SK-N-SH (cell line): ENCODE results near the gene BRD2. TPM values are rescaled to one million over a fixed set of nuclear protein-coding genes. Genes with fewer than 3 reads are reported as not detected.

ENCODE experiments used
- CTCF ChIA-PET: fragments of 300-600, 350-600 bp; formaldehyde crosslinking; extraction: SDS; loops from one replicate; lab custom pipeline; 2021; lab: Yijun Ruan, JAX
- POLR2A ChIA-PET: fragments of 350-600 bp; sonication (Branson Sonifier 250); formaldehyde crosslinking; extraction: SDS; loops from one replicate; lab custom pipeline; 2020; ENCODE audit warnings: antibody characterized with exemption, inconsistent platforms; lab: Yijun Ruan, JAX
- DNase-seq: peaks from one replicate; pipeline ENCODE4 v3.0.0; 2012
- H2AFZ ChIP-seq: fragments of 200-600 bp; sonication (generic); 2 replicates; pipeline ENCODE4 v1.8.1; 2016; ENCODE audit warnings: antibody characterized with exemption, mild to moderate bottlenecking, low read depth
- H3F3A ChIP-seq: fragments of 200-600 bp; sonication (generic); replicated peaks from 2 replicates; pipeline ENCODE3; 2016; ENCODE audit warnings: antibody characterized with exemption, mild to moderate bottlenecking; ENCODE audit not compliant: insufficient read depth
- H3K27ac ChIP-seq, 2 experiments: fragments of 200-500 bp in 1 of 2; fragments of 200-600 bp in 1 of 2; sonication (Bioruptor generic) in 1 of 2; sonication (generic), shearing (Covaris generic) in 1 of 2; 2 replicates each; pipeline versions ENCODE4 v1.5.1 to v1.6.1; 2014 to 2016; ENCODE audit warnings: low read depth in 2 of 2, inconsistent platforms in 1 of 2, low read length in 1 of 2, mild to moderate bottlenecking in 1 of 2, mixed read lengths in 1 of 2
- H3K27me3 ChIP-seq: fragments of 200-600 bp; sonication (generic), shearing (Covaris generic); 2 replicates; pipeline ENCODE4 v1.6.1; 2016; ENCODE audit warnings: mixed run types; ENCODE audit not compliant: insufficient read depth
- H3K36me3 ChIP-seq, 2 experiments: fragments of 200-500 bp in 1 of 2; fragments of 200-600 bp in 1 of 2; sonication (Bioruptor generic) in 1 of 2; sonication (generic) in 1 of 2; replicated peaks in 1 of 2; 2 replicates each; pipeline versions ENCODE3 to v1.5.1; 2014 to 2016; ENCODE audit warnings: low read length in 1 of 2, mild to moderate bottlenecking in 1 of 2; ENCODE audit not compliant: insufficient read depth in 2 of 2, control insufficient read depth in 1 of 2
- H3K4me1 ChIP-seq, 2 experiments: fragments of 200-500 bp in 1 of 2; fragments of 200-600 bp in 1 of 2; sonication (Bioruptor generic) in 1 of 2; sonication (generic), shearing (Covaris generic) in 1 of 2; 2 replicates each; pipeline versions ENCODE4 v1.5.1 to v1.6.1; 2014 to 2016; ENCODE audit warnings: low read depth in 1 of 2, low read length in 1 of 2, mixed run types in 1 of 2; ENCODE audit not compliant: insufficient read depth in 2 of 2, control insufficient read depth in 1 of 2
- H3K4me2 ChIP-seq: fragments of 200-600 bp; sonication (generic), shearing (Covaris generic); 2 replicates; pipeline ENCODE4 v1.6.1; 2017; ENCODE audit warnings: mixed run types
- H3K4me3 ChIP-seq, 2 experiments: fragments of 200-500 bp in 1 of 2; fragments of 200-600 bp in 1 of 2; sonication (Bioruptor generic) in 1 of 2; sonication (generic), shearing (Covaris generic) in 1 of 2; 2 replicates each; pipeline versions ENCODE4 v1.5.1 to v1.8.1; 2014 to 2016; ENCODE audit warnings: low read depth in 2 of 2, inconsistent platforms in 1 of 2, low read length in 1 of 2, mild to moderate bottlenecking in 1 of 2, mixed read lengths in 1 of 2, moderate library complexity in 1 of 2
- H3K79me2 ChIP-seq: fragments of 200-600 bp; sonication (generic); 2 replicates; pipeline ENCODE4 v1.8.1; 2017; ENCODE audit warnings: mild to moderate bottlenecking; ENCODE audit not compliant: insufficient read depth
- H3K9ac ChIP-seq: fragments of 200-600 bp; sonication (generic); 2 replicates; pipeline ENCODE4 v1.6.1; 2017; ENCODE audit warnings: mixed run types
- H3K9me2 ChIP-seq: fragments of 200-600 bp; sonication (generic); 2 replicates; pipeline ENCODE4 v1.6.1; 2017; ENCODE audit warnings: mixed run types
- H3K9me3 ChIP-seq: fragments of 200-600 bp; sonication (generic); 2 replicates; pipeline ENCODE4 v1.6.1; 2017; ENCODE audit warnings: mixed run types, mild to moderate bottlenecking, moderate library complexity
- H4K20me1 ChIP-seq: fragments of 200-600 bp; sonication (generic); 2 replicates; pipeline ENCODE4 v1.6.1; 2017; ENCODE audit warnings: mild to moderate bottlenecking, mixed run types; ENCODE audit not compliant: insufficient read depth
- CHD2 ChIP-seq: fragments of 150-350 bp; IDR thresholded peaks from 2 replicates; pipeline ENCODE4 v1.6.1; 2018; ENCODE audit warnings: low read length; ENCODE audit not compliant: partially characterized antibody
- EP300 ChIP-seq, 2 experiments: IDR thresholded peaks; 2 replicates each; pipeline versions ENCODE4 v1.4.0 to v1.6.1; 2012; ENCODE audit warnings: borderline replicate concordance in 1 of 2, low read depth in 1 of 2, low read length in 1 of 2
- EZH2phosphoT487 ChIP-seq: fragments of 200-600 bp; sonication (generic); IDR thresholded peaks from 2 replicates; pipeline ENCODE4 v1.6.1; 2017; ENCODE audit warnings: low read depth, mixed run types, mild to moderate bottlenecking, antibody characterized with exemption, moderate library complexity, borderline replicate concordance
- FOSL2 ChIP-seq: IDR thresholded peaks from 2 replicates; pipeline ENCODE4 v1.4.0; 2012; ENCODE audit warnings: low read depth, mild to moderate bottlenecking, moderate library complexity, borderline replicate concordance
- GABPA ChIP-seq: IDR thresholded peaks from 2 replicates; pipeline ENCODE4 v1.4.0; 2012; ENCODE audit warnings: low read depth, mild to moderate bottlenecking
- GATA2 ChIP-seq: sonication (generic); formaldehyde crosslinking; IDR thresholded peaks from 2 replicates; pipeline ENCODE4 v1.5.0; 2020; ENCODE audit warnings: mild to moderate bottlenecking, missing genetic modification reagents
- MXI1 ChIP-seq: IDR thresholded peaks from 2 replicates; pipeline ENCODE4 v1.6.1; 2012; ENCODE audit warnings: mild to moderate bottlenecking, low read depth, low read length, improper control_type of control experiment
- RAD21 ChIP-seq: IDR thresholded peaks from 2 replicates; pipeline ENCODE4 v1.6.1; 2012; ENCODE audit warnings: mild to moderate bottlenecking, low read length
- RCOR1 ChIP-seq: fragments of 150-350 bp; IDR thresholded peaks from 2 replicates; pipeline ENCODE4 v1.6.1; 2017; ENCODE audit warnings: antibody characterized with exemption, low read length
- RXRA ChIP-seq: IDR thresholded peaks from 2 replicates; pipeline ENCODE4 v1.4.0; 2012; ENCODE audit warnings: low read depth, mild to moderate bottlenecking, borderline replicate concordance
- TCF12 ChIP-seq: IDR thresholded peaks from 2 replicates; pipeline ENCODE4 v1.4.0; 2012
- WGBS: methylation state at CpG from one replicate; pipeline ENCODE4 v1.1.6; 2017; ENCODE audit warnings: low lambda C conversion rate; 5-methylcytosine and 5-hydroxymethylcytosine counted together
- polyA plus RNA-seq, 3 experiments: library from polyadenylated mRNA; depleted of rRNA; stranded (reverse); fragments of >200 nt; gene quantifications; 2 replicates each; pipeline ENCODE4 v1.2.3, GENCODE V29; 2012
- TF ChIP-seq, protein P1 (sequence below): IDR thresholded peaks from 2 replicates; pipeline ENCODE4 v1.6.1; 2012; ENCODE audit warnings: mild to moderate bottlenecking, low read depth, low read length, moderate library complexity
- TF ChIP-seq, protein P2 (sequence below): IDR thresholded peaks from 2 replicates; pipeline ENCODE4; 2012
- TF ChIP-seq, protein P3 (sequence below): IDR thresholded peaks from 2 replicates; pipeline ENCODE4 v1.4.0; 2012; ENCODE audit warnings: low read depth, borderline replicate concordance

BRD2 gene
- polyA plus RNA-seq, 1 of the 3 experiments (the other 2 are of a cell fraction), result 104 TPM

DNA sequence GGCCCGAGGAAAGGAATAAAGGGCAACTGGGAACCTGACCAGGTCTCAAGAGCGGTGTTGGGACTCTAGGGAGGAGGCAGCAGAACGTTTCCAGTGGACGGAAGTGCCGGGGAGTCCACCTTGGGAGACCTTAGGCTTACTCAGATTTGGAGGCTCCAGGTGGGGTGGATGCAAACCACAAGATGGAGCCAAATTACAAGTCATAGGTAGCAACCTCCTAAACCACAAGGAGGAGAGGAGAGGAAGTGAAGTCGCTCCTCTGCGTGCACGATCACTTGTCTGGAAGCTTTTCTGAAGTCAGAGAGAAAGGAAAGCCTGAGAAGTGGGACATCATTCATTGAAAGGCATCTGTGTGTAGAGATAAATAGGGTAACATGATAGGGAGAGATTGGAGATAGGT lies 31.7 kb downstream of the BRD2 start:
- H4K20me1 ChIP-seq, result no peaks in the 10 kb centered on the region
- DNase-seq, result no peak
- 75% methylated on average over 8 of the region's 8 CpGs for WGBS
- H3F3A ChIP-seq, result no peaks in the 10 kb centered on the region
- no peaks in the 10 kb centered on the region; the same call in 1 of the 2 replicates for H3K9me3 ChIP-seq
- H3K9ac ChIP-seq, result no peak overlapping the region
- no peak overlapping the region for H3K4me2 ChIP-seq
- no peaks in the 10 kb centered on the region for H3K79me2 ChIP-seq
- ChIA-PET CTCF (interaction anchor here (0.9 to 9.2 kb wide), 7 partner anchors 14 to 248 kb away, joined by 3 to 71 read pairs (median 6); no protein-coding TSS in a partner anchor), POLR2A (interaction anchor here (1.3 kb wide), 1 partner anchor 28 kb away, joined by 5 read pairs; no protein-coding TSS in a partner anchor)
- H3K27me3 ChIP-seq, result peaks cover 35% of the 10 kb centered on the region
- H3K4me3 ChIP-seq, result no peak overlapping the region
- TF ChIP-seq, protein P1, sequence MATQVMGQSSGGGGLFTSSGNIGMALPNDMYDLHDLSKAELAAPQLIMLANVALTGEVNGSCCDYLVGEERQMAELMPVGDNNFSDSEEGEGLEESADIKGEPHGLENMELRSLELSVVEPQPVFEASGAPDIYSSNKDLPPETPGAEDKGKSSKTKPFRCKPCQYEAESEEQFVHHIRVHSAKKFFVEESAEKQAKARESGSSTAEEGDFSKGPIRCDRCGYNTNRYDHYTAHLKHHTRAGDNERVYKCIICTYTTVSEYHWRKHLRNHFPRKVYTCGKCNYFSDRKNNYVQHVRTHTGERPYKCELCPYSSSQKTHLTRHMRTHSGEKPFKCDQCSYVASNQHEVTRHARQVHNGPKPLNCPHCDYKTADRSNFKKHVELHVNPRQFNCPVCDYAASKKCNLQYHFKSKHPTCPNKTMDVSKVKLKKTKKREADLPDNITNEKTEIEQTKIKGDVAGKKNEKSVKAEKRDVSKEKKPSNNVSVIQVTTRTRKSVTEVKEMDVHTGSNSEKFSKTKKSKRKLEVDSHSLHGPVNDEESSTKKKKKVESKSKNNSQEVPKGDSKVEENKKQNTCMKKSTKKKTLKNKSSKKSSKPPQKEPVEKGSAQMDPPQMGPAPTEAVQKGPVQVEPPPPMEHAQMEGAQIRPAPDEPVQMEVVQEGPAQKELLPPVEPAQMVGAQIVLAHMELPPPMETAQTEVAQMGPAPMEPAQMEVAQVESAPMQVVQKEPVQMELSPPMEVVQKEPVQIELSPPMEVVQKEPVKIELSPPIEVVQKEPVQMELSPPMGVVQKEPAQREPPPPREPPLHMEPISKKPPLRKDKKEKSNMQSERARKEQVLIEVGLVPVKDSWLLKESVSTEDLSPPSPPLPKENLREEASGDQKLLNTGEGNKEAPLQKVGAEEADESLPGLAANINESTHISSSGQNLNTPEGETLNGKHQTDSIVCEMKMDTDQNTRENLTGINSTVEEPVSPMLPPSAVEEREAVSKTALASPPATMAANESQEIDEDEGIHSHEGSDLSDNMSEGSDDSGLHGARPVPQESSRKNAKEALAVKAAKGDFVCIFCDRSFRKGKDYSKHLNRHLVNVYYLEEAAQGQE, result no peak
- peak; percentile 32; the same call in 1 of the 2 replicates for TF ChIP-seq RAD21
- H3K4me1 ChIP-seq, result peaks cover 0 to 16% of the 10 kb centered on the region in 2 experiments; a peak in 1 of 4 replicates
- no peaks in the 10 kb centered on the region for H3K36me3 ChIP-seq
- H2AFZ ChIP-seq, result no peak overlapping the region
- no peaks in the 10 kb centered on the region for H3K9me2 ChIP-seq
- H3K27ac ChIP-seq, result no peak overlapping the region

DNA sequence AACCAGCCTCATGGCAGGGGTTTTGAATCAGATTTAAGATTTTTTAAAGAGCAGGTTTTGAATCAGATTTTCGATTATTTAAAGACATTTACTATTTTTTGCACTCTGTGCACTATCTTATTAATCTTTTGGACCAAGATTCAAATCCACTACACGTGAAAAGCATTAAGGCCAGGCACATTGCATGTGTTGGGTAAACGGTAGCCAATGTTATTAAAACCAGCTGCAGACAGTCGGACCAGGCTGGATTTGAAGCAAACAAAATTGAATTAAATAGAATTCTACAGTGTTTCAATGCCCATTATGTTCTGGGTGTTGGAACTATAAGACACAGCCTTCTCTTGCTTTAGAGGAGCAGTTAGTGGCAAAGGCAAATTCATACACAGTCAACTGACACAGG lies 33.3 kb downstream of the BRD2 start:
- WGBS, result 8% methylated on average over 4 of the region's 4 CpGs

More for the DNA sequence above, 33.3 kb downstream of the BRD2 start:
- TF ChIP-seq GABPA (no peak), RCOR1 (peak; percentile 85), TCF12 (no peak), EZH2phosphoT487 (no peak), CHD2 (peak; percentile 61), MXI1 (peak; percentile 71; the same call in 1 of the 2 replicates), GATA2 (peak; percentile 71), EP300 (IDR thresholded peaks at IDR 0.05; ENCODE audit: borderline replicate concordance in 1 of 2, low read depth in 1 of 2, low read length in 1 of 2) (peak in 1 of 2 experiments; percentile 62; a peak in 1 of 4 replicates), FOSL2 (no peak), RXRA (no peak)
- TF ChIP-seq, protein P2, sequence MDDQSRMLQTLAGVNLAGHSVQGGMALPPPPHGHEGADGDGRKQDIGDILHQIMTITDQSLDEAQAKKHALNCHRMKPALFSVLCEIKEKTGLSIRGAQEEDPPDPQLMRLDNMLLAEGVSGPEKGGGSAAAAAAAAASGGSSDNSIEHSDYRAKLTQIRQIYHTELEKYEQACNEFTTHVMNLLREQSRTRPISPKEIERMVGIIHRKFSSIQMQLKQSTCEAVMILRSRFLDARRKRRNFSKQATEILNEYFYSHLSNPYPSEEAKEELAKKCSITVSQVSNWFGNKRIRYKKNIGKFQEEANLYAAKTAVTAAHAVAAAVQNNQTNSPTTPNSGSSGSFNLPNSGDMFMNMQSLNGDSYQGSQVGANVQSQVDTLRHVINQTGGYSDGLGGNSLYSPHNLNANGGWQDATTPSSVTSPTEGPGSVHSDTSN, result no peak
- TF ChIP-seq, protein P3, sequence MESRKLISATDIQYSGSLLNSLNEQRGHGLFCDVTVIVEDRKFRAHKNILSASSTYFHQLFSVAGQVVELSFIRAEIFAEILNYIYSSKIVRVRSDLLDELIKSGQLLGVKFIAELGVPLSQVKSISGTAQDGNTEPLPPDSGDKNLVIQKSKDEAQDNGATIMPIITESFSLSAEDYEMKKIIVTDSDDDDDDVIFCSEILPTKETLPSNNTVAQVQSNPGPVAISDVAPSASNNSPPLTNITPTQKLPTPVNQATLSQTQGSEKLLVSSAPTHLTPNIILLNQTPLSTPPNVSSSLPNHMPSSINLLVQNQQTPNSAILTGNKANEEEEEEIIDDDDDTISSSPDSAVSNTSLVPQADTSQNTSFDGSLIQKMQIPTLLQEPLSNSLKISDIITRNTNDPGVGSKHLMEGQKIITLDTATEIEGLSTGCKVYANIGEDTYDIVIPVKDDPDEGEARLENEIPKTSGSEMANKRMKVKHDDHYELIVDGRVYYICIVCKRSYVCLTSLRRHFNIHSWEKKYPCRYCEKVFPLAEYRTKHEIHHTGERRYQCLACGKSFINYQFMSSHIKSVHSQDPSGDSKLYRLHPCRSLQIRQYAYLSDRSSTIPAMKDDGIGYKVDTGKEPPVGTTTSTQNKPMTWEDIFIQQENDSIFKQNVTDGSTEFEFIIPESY, result no peak
- Histone ChIP-seq H3K9ac (no peak overlapping the region), H3K9me3 (no peaks in the 10 kb centered on the region), H3K27ac (peak overlapping the region in 1 of 2 experiments; percentile 87; a peak in 2 of 4 replicates), H3K4me2 (no peak overlapping the region), H3F3A (no peaks in the 10 kb centered on the region), H3K36me3 (no peaks in the 10 kb centered on the region), H3K4me1 (peaks cover 0 to 16% of the 10 kb centered on the region in 2 experiments; a peak in 1 of 4 replicates), H3K79me2 (no peaks in the 10 kb centered on the region), H3K27me3 (peaks cover 46% of the 10 kb centered on the region), H2AFZ (no peak overlapping the region), H3K9me2 (no peaks in the 10 kb centered on the region), H4K20me1 (no peaks in the 10 kb centered on the region), H3K4me3 (no peak overlapping the region)
- DNase-seq, result peak; percentile 63
- CTCF ChIA-PET, result interaction anchor here (0.6 to 9.2 kb wide), 12 partner anchors 9 to 160 kb away, joined by 3 to 71 read pairs (median 6); no protein-coding TSS in a partner anchor
- POLR2A ChIA-PET, result no interaction called here
